Thyroid gland (tissue), 4 donors: ENCODE data around the gene OPN1SW.

Source experiments
- CTCF ChIP-seq, 6 experiments: fragments of 200-600 bp in 3 of 6; fragments of 450-650 bp in 3 of 6; sonication (generic) in 3 of 6; IDR thresholded peaks; one replicate each; pipeline ENCODE4 v1.5.1; 2016 to 2019; ENCODE audit warnings: antibody characterized with exemption in 6 of 6, mild to moderate bottlenecking in 2 of 6, inconsistent platforms in 1 of 6, moderate library complexity in 1 of 6
- POLR2A ChIP-seq, 2 donors: fragments of 450-650 bp; IDR thresholded peaks; one replicate each; pipeline ENCODE4 v1.6.1; 2017; ENCODE audit warnings: antibody characterized with exemption in 2 of 2, mild to moderate bottlenecking in 2 of 2, moderate library complexity in 1 of 2

DNA sequence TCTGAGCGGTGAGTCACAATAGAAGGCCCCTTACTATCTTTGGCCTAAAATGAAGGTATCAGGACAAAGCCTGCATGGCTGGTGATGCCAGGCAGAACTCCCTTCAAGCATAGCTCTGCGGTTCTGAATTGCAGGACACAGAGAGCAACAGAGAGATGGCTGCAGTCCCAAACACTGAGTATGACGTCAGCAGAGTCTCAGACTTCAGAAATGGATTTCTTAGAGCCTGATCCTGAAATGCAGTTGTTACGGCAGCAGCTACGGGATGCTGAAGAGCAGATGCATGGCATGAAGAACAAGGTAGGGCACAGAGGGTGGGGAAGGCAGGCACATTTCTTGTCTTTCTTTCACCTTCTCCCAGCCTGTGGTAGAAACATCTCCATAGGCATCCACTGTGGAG, 29.6 kb upstream of the OPN1SW start:
- no peak for TF ChIP-seq POLR2A (IDR thresholded peaks at IDR 0.05)
- TF ChIP-seq CTCF (IDR thresholded peaks at IDR 0.05) = no peak
